CD14-positive monocyte (primary cell): ENCODE results near the gene KCTD21. TPM values are rescaled to one million over a fixed set of nuclear protein-coding genes. Genes with fewer than 3 reads are reported as not detected.
A peak's percentile ranks its signal among the peaks of the same experiment; 100 is the strongest.

Experiments
- DNase-seq, 3 donors: peaks; one replicate each; pipeline ENCODE4 v3.0.0-alpha.2; 2011 to 2022
- H2AFZ ChIP-seq: 2 replicates; pipeline ENCODE4 v1.6.0; 2012; ENCODE audit warnings: mild to moderate bottlenecking, low read depth, low read length, inconsistent platforms; ENCODE audit not compliant: insufficient read depth, poor library complexity, severe bottlenecking
- H3K27ac ChIP-seq, 2 donors: 1 replicate in 1 of 2; 2 replicates in 1 of 2; pipeline ENCODE4 v1.5.1; 2012 to 2013; ENCODE audit warnings: low read length in 2 of 2, control low read depth in 1 of 2, inconsistent platforms in 1 of 2, low read depth in 1 of 2, mild to moderate bottlenecking in 1 of 2
- H3K27me3 ChIP-seq, 2 donors: one replicate each; pipeline versions ENCODE4 v1.6.0 to v1.6.1; 2011 to 2013; ENCODE audit warnings: low read length in 2 of 2; ENCODE audit not compliant: control insufficient read depth in 2 of 2, insufficient read depth in 2 of 2
- H3K36me3 ChIP-seq, 2 donors: replicated peaks in 1 of 2; 1 replicate in 1 of 2; 2 replicates in 1 of 2; pipeline versions ENCODE4 v1.5.1 to v1.6.1; 2012 to 2013; ENCODE audit warnings: low read length in 2 of 2, control low read depth in 1 of 2, inconsistent platforms in 1 of 2, mild to moderate bottlenecking in 1 of 2; ENCODE audit not compliant: insufficient read depth in 2 of 2, control insufficient read depth in 1 of 2
- H3K4me1 ChIP-seq, 2 donors: 1 replicate in 1 of 2; 2 replicates in 1 of 2; pipeline versions ENCODE4 v1.5.1 to v1.6.1; 2012 to 2013; ENCODE audit warnings: low read length in 2 of 2, control low read depth in 1 of 2, inconsistent platforms in 1 of 2, mild to moderate bottlenecking in 1 of 2, moderate library complexity in 1 of 2; ENCODE audit not compliant: insufficient read depth in 2 of 2, control insufficient read depth in 1 of 2
- H3K4me2 ChIP-seq: replicated peaks from 2 replicates; pipeline ENCODE3; 2012; ENCODE audit warnings: low read length, moderate library complexity, mild to moderate bottlenecking; ENCODE audit not compliant: poor library complexity, severe bottlenecking; ENCODE audit errors: extremely low read depth
- H3K4me3 ChIP-seq, 3 experiments: fragments of 200-600 bp in 1 of 3; sonication (generic) in 1 of 3; replicated peaks in 1 of 3; 1 replicate in 2 of 3; 2 replicates in 1 of 3; pipeline ENCODE4 v1.5.1; 2011 to 2013; ENCODE audit warnings: low read length in 3 of 3, mild to moderate bottlenecking in 3 of 3, control low read depth in 2 of 3, low read depth in 2 of 3, inconsistent platforms in 1 of 3, moderate library complexity in 1 of 3
- H3K79me2 ChIP-seq: 2 replicates; pipeline ENCODE4 v1.6.0; 2012; ENCODE audit warnings: mild to moderate bottlenecking, control low read depth, inconsistent platforms, low read length, moderate library complexity; ENCODE audit not compliant: insufficient read depth
- H3K9ac ChIP-seq: 2 replicates; pipeline ENCODE4 v1.6.0; 2017; ENCODE audit warnings: low read length, mild to moderate bottlenecking; ENCODE audit not compliant: insufficient read depth, poor library complexity, severe bottlenecking
- H3K9me3 ChIP-seq, 2 donors: replicated peaks in 1 of 2; 1 replicate in 1 of 2; 2 replicates in 1 of 2; pipeline versions ENCODE4 v1.5.1 to v1.6.1; 2012 to 2013; ENCODE audit warnings: low read length in 2 of 2, control low read depth in 1 of 2; ENCODE audit not compliant: control insufficient read depth in 1 of 2, insufficient read depth in 1 of 2
- H4K20me1 ChIP-seq: 2 replicates; pipeline ENCODE4 v1.6.0; 2012; ENCODE audit warnings: mild to moderate bottlenecking, low read length, control low read depth, moderate library complexity; ENCODE audit not compliant: insufficient read depth
- H3K27ac Mint-ChIP-seq, 7 donors: one replicate each; pipeline ENCODE4 v1.8.0; 2020; ENCODE audit warnings: mild to moderate bottlenecking in 7 of 7, mixed read lengths in 7 of 7, moderate library complexity in 6 of 7, inconsistent platforms in 2 of 7
- H3K27me3 Mint-ChIP-seq, 3 donors: one replicate each; pipeline ENCODE4 v1.8.0; 2021 to 2022; ENCODE audit warnings: low read depth in 3 of 3, mild to moderate bottlenecking in 3 of 3, mixed read lengths in 3 of 3, moderate library complexity in 3 of 3, inconsistent platforms in 1 of 3
- H3K36me3 Mint-ChIP-seq, 2 donors: one replicate each; pipeline ENCODE4 v1.8.0; 2020; ENCODE audit warnings: mixed read lengths in 2 of 2, inconsistent platforms in 1 of 2, mild to moderate bottlenecking in 1 of 2
- H3K4me1 Mint-ChIP-seq: one replicate; pipeline ENCODE4 v1.8.0; 2020; ENCODE audit warnings: mild to moderate bottlenecking, mixed read lengths
- H3K4me3 Mint-ChIP-seq, 2 donors: one replicate each; pipeline ENCODE4 v1.8.0; 2020; ENCODE audit warnings: mild to moderate bottlenecking in 2 of 2, mixed read lengths in 2 of 2, moderate library complexity in 1 of 2
- H3K9me3 Mint-ChIP-seq, 7 donors: one replicate each; pipeline ENCODE4 v1.8.0; 2020 to 2022; ENCODE audit warnings: mixed read lengths in 7 of 7, mild to moderate bottlenecking in 6 of 7, moderate library complexity in 6 of 7, inconsistent platforms in 2 of 7
- WGBS: methylation state at CpG from one replicate; pipeline ENCODE4 v1.1.5; 2013; ENCODE audit warnings: missing lambda C conversion rate; ENCODE audit not compliant: insufficient coverage; 5-methylcytosine and 5-hydroxymethylcytosine counted together
- intact Hi-C, 2 donors: fragments of 100-400 bp; cut with micrococcal nuclease; formaldehyde crosslinking; loops; one replicate each; pipeline versions ENCODE4 v1.15.0 to v1.15.1; 2023
- polyA plus RNA-seq, 3 donors: library from polyadenylated mRNA; depleted of rRNA in 1 of 3; unstranded in 2 of 3; stranded (reverse) in 1 of 3; fragments of 300-500 nt in 2 of 3; fragments of >200 nt in 1 of 3; fragmentation: Illumina TruSeq in 2 of 3; gene quantifications; 1 replicate in 2 of 3; 2 replicates in 1 of 3; pipeline ENCODE4 v1.2.3, GENCODE V29; 2012 to 2021
- TF ChIP-seq, protein P1 (sequence below): fragments of 200-600 bp; IDR thresholded peaks from one replicate; pipeline ENCODE4 v1.8.0; 2022; ENCODE audit warnings: antibody characterized with exemption, mild to moderate bottlenecking

The KCTD21 gene
- polyA plus RNA-seq, 3 donors: 3.2 to 9.2 (median 5.2) TPM

DNA sequence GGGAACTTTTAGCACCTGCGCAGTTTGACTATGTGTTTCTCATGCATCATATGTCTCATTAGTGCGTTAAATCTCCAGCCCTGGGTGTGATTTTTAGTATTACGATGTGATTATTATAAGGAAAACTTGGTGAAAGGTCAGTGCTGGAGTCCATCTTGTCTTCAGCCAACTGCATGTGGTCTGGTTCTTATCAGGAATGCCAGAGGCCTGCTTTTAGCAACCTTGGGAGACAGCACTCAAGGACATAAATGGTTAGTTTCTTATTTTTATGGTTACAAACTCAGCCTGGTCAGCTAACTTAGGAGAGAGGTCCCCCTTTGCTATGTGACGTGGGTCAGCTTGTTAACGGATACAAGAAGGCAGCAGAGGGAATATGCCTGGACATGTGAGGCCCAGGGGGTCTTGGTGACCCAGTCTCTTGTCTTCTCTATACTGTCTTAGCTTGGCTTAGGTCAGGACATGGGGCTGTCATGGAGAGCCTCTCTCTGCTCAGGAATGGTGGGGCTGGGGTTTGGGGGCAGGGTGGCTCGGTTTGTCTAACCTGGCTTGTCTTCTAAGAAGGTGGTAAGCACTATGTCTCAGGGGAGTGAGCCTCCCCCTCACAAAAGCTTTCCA lies 21.5 kb downstream of the KCTD21 start:
- no peak for DNase-seq
- H3K27ac ChIP-seq: no peak overlapping the region
- 100% methylated on average over 2 of the region's 6 CpGs for WGBS

DNA sequence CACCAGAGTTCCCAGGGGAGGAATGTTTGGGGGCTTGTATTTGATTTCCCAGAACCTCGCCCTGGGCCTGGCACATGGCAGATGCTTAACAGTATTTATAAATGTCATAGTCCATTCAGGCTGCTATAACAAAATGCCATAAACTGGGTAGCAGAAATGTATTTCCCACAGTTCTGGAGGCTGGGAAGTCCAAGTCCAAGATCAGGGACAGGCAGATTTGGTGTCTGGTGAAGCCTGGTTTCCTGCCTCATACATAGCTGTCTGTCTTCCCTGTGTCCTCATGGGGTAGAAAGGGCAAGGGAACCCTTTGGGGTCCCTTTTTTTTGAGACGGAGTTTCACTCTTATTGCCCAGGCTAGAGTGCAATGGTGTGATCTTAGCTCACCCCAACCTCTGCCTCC lies 24.0 kb downstream of the KCTD21 start:
- Histone ChIP-seq H2AFZ (no peak overlapping the region), H3K9me3 (no peaks in the 10 kb centered on the region), H3K4me3 (no peak overlapping the region), H3K4me2 (no peak overlapping the region), H3K27ac (no peak overlapping the region), H3K9ac (no peak overlapping the region), H3K4me1 (no peaks in the 10 kb centered on the region), H4K20me1 (no peaks in the 10 kb centered on the region), H3K79me2 (no peaks in the 10 kb centered on the region), H3K27me3 (no peaks in the 10 kb centered on the region), H3K36me3 (no peaks in the 10 kb centered on the region)
- 100% methylated on average over 1 of the region's 2 CpGs for WGBS
- H3K27ac Mint-ChIP-seq: no peak overlapping the region
- H3K9me3 Mint-ChIP-seq: peaks cover 0 to 2% (median 0%) of the 10 kb centered on the region in 7 donors
- intact Hi-C loops: no loop called here
- TF ChIP-seq, protein P1, sequence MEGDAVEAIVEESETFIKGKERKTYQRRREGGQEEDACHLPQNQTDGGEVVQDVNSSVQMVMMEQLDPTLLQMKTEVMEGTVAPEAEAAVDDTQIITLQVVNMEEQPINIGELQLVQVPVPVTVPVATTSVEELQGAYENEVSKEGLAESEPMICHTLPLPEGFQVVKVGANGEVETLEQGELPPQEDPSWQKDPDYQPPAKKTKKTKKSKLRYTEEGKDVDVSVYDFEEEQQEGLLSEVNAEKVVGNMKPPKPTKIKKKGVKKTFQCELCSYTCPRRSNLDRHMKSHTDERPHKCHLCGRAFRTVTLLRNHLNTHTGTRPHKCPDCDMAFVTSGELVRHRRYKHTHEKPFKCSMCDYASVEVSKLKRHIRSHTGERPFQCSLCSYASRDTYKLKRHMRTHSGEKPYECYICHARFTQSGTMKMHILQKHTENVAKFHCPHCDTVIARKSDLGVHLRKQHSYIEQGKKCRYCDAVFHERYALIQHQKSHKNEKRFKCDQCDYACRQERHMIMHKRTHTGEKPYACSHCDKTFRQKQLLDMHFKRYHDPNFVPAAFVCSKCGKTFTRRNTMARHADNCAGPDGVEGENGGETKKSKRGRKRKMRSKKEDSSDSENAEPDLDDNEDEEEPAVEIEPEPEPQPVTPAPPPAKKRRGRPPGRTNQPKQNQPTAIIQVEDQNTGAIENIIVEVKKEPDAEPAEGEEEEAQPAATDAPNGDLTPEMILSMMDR: no peak
- no peaks in the 10 kb centered on the region for H3K4me1 Mint-ChIP-seq
- no peak overlapping the region for H3K4me3 Mint-ChIP-seq
- no peak for DNase-seq
- no peaks in the 10 kb centered on the region for H3K36me3 Mint-ChIP-seq
- H3K27me3 Mint-ChIP-seq: peaks cover 4 to 8% (median 8%) of the 10 kb centered on the region in 3 donors

More for the DNA sequence above, 21.5 kb downstream of the KCTD21 start:
- H3K79me2 ChIP-seq: no peaks in the 10 kb centered on the region
- Mint-ChIP-seq H3K27ac (peak overlapping the region in 1 of 7 donors; percentile 17), H3K4me3 (no peak overlapping the region), H3K36me3 (peaks cover 6 to 7% of the 10 kb centered on the region in 2 donors), H3K4me1 (no peaks in the 10 kb centered on the region), H3K9me3 (peaks cover 0 to 2% (median 0%) of the 10 kb centered on the region in 7 donors), H3K27me3 (peaks cover 3 to 8% (median 4%) of the 10 kb centered on the region in 3 donors)
- no peak overlapping the region for H3K4me2 ChIP-seq
- no peak overlapping the region for H2AFZ ChIP-seq
- H3K36me3 ChIP-seq: peaks cover under 1 to 2% of the 10 kb centered on the region in 2 donors
- no peaks in the 10 kb centered on the region for H3K4me1 ChIP-seq
- H3K27me3 ChIP-seq: no peaks in the 10 kb centered on the region
- H3K4me3 ChIP-seq: no peak overlapping the region
- TF ChIP-seq, protein P1: no peak
- H3K9me3 ChIP-seq: no peaks in the 10 kb centered on the region
- H4K20me1 ChIP-seq: no peaks in the 10 kb centered on the region
- H3K9ac ChIP-seq: no peak overlapping the region
- intact Hi-C loops: no loop called here
